SK-N-DZ (cell line): ENCODE measurements around the gene SLC6A13.
"Not testable (repeated sequence)": the region's sequence is repeated elsewhere in the genome, so short reads cannot be mapped to it uniquely, and the experiment has no call there.

Source experiments
- DNase-seq: peaks from one replicate; pipeline ENCODE4 v3.0.0-alpha.2; 2015; ENCODE audit warnings: low spot score

Gene SLC6A13

DNA sequence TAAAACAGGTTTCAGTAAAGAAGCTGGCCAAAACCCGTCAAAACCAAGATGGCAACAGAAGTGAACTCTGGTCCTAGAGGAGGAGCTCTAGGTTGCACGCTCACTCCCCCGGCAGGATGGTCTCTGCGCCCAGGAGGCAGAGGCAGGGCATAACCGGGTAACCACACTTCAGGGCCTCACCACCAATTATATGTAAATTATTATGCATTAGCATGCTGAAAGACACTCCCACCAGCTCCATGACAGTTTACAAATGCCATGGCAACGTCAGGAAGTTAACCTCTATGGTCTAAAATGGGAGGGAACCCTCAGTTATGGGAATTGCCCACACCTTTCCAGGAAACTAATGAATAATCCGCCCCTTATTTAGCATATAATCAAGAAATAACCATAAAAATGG is 28.6 kb downstream of the SLC6A13 start:
- DNase-seq, result no peak

DNA sequence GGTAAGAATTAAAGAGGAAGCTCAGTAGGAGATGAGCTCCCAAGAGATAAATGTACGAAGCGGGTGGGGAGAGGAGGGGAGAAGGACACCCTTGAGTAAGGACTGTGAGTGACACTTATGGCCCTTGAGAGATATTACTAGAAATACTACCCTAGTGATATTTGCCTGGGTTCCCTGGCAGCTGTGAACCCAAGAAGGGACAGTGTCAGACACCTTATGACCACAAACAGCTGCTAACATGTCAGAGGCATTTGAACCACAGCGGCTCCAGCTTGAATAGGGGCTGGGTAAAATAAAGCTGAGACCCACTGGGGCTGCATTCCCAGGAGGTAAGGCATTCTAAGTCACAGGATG is 29.0 kb downstream of the SLC6A13 start:
- DNase-seq, result no peak

DNA sequence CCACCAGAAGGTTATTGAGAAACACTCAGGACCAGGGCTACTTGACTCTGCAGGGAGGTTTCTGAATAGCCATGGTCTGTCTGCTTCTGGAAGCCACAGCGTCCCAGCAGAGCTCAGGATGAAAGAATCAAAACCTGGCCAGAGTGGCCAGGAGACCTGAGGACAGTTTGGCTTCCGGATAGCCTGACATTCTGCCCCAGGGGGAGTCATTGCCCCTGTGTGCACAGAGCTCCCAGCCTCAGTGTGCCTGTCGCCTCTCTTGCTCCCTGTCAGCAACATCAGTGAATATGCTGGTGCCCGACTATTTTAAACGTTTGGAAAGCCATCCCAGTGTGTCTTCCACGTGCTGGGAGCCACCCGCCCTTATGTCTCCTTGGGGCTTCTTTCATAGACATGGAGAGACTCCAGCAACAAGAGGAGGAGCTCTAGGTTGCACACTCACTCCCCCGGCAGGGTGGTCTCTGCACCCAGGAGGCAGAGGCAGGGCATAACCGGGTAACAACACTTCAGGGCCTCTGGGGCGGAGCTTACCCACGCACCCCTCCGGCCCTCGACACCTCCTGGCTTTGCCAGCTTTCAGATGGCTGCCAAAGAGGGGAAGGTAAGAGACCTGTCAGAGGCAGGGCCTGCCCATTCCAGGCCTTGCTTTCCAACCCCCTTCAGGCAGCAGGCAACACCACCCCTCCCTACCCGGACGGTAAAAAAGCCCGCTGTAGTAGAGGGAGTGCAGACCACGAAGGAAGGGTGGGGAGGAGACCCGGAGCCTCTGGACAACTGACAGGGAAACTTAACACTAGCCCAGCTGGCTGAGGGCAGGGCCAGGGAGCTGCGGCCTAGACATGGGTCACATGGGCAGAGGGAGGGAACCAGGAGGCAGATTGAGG is 29.7 kb downstream of the SLC6A13 start:
- peak; percentile 30 for DNase-seq

DNA sequence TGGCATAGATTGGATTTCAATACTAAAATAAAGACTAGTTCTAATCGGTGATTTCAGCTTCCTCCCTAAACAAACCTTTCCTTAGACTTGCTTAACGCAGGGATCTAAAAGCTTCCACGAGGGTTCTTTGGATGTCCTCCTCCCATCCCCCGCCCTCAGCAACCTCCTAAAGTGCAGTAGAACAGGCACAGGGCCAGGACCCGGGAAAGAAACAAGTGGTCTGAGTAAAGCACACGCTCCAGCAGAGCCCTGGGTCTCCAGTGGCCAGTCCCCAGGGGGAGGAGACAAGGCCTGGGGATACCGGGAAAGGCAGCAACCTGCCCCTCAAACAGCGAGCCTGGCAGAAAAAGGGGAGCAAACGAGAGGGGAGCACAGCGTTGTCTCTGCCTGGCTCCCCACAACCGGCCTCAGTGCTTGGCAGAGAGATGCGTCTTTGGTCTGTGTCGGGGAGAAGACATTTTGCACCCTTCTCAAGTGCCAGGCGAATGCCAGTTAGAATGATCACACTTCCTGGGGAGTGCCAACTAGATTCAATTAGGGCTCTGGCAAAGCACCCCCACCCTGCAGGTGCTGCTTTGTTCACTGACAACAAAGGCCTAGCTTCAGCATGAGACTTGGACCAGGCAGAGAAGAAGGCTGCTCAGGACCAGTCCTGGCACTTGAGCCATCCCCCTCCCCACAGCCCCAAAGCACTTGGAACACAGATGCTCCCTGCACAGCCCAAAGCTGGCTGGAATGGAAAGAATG is 31.5 kb downstream of the SLC6A13 start:
- no peak for DNase-seq

DNA sequence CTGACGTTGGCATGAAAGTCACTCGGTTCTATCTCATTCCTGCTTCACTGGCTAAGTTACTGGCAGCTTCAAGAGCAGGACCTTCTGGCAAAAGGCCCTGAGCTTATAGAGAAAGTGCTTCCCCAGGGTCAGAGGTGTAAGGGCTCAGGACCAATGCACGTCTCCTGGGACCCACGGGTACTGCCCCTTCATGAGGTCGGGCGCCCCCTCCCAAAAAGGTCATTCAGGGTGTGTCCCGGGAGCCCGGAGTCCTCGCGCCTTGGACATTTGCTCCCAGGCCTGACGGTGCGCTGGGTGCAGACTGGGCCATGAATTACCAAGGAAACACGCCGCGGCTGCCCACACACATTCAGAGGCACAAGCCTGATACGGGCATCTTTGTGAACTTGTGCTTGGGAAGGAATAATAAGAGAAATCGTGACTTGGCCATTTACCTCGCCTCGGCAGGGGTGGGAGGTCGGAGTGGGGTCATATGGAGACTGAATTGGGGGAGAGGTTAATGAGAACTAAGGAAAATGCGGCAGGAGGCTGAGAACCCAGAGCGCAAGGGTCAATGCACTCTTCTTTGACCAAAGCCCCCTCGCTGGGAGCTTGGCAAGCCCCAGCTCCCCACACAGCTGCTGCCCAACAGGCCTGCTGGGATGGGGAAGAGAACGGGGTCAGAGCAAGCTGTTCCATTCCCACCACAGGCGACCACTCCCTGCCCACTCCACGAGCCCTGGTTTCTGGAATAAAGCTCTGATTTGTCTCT is 33.0 kb downstream of the SLC6A13 start:
- no peak for DNase-seq

DNA sequence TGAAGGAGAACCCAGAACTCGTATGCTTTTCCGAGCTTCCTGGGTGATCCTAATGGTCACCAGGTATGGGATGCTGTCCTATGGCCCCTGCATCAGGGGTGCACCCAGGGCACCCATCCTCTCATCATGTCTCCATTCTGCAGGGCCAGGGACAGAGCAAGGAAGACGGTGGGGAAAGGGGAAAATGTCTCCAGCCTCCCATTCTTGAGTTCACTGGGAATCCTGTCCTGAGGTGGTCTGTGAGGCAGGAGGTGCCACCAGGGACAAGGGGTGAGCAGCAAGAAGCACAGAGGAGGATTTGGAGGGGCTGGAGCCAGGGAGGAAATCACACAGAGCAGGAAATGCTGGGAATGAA is 33.8 kb downstream of the SLC6A13 start:
- DNase-seq, result no peak

DNA sequence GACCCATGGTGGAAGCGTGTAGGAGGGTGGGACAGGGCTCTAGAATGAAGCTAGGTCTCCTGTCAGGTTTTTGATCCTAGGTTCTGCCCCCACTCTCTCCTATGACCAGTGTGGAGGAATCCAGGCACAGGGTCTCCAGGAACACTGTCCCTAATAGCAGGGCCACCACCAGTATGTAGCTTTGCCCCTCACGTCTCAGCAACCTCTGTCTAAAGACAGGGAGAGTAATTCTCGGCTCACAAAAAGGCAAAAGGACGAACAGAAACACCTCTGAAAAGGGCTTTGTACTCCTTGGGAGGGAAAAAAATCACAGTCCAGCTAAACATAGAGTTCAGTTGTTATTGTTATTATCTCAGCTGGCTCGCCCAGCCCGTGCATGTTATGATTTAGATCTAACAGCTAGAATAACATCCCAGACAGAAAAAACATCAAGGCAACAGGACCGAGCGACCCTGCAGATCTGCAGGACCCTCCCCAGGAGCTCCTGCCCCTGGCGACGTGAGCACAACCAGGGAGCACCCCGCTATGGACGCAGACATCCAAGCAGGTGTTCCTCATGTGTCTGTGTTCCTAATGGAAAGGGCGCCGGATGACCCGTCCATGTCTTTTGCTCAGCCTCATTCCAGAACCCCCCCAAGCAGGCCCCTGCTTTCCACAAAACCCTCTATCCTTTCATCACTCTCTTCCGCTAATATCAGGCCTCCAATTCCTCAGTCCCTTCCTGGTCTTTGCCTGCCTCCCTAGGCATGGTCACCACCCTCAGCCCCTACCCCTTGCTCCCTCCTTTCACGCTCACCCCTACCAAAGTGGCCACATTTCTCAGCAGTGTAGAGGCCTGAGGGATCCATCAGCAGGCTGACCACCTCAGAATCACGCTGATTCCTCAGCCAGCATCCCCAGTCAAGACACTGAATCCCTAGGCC is 34.5 kb downstream of the SLC6A13 start:
- no peak for DNase-seq

DNA sequence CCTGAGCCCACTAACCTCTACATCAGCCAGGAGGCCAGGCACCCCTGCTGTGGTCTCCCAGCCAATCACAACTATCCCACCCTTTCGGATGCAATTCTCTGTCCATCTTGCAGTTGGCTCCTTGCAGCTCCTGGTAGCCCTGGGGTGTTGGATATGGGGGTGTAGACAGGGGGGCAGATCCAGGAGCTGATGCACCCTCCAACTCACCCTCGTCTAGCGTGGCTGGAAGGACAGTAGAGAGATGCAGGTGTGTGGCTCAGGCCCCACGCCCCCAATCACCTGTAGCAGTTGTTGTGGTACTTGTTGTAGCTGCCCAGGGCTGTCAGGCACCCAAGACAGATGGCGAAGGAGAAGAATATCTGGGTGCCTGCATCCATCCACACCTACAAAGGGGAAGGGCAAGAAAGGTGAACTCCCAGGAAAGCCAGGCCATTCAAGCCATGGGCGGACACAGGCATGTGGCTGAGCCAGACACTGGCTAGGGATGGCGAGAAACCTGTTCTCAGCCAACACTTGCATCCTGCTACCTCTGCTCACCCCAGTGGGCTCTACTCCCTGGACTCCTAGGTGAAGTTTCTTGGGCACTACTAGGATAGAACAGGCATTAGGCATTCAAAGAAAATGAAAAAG is 35.2 kb downstream of the SLC6A13 start:
- no peak for DNase-seq

DNA sequence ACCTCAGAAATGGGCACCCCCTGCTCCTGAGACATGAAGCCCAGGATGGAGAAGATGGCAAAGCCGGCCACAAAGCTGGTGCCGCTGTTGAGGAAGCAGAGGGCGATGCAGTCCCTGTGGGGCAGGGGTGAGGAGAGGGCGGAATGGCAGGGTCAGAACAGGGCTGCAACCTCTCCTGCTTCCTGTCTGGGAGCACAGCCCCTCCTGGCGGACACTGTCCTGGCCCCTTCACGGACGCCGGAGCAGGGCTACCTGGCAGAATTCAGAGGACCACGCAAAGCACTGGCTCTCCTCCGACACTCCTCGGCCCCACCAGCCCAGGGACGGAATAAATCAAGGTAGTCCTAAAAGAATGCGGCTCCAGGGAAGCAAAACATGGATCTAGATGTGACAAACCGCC is 36.2 kb downstream of the SLC6A13 start:
- DNase-seq, result no peak

DNA sequence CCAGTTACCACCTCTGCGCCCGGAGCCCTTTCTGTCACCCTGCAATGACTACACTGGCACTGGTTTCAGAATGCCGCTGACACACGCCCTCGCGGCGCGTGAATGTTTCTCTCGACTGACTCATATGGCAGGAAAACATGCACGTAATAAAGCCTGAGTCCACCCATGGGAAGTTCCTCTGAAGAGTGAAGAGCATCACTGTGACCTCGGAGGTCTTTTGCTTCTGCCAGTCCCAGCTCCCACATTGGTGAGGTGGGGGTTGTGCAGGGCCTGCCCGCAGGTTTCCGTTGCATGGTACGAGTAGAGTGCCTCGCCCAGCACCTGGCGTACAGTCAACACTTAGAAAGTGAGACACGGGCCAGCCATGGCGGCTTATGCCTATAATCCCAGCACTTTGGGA is 37.6 kb downstream of the SLC6A13 start:
- no peak for DNase-seq

DNA sequence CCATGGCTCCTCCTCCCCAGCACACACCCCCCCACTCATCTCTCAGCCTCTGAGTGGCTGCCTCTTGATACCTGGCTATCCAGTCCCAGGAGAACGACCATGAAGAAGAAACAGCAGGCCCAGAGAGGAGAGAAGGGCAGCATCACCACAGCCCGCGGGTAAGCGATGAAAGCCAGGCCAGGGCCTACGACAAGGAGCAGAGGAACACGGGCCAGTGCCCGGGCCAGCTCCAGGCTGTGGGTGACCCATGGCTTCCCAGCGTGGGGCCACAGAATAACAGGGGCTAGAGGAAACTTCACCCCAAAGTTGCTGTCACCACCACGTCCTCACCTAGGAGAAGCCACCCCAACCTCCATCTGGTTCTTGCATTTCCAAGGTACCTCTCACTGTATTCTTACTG is 38.3 kb downstream of the SLC6A13 start:
- no peak for DNase-seq

DNA sequence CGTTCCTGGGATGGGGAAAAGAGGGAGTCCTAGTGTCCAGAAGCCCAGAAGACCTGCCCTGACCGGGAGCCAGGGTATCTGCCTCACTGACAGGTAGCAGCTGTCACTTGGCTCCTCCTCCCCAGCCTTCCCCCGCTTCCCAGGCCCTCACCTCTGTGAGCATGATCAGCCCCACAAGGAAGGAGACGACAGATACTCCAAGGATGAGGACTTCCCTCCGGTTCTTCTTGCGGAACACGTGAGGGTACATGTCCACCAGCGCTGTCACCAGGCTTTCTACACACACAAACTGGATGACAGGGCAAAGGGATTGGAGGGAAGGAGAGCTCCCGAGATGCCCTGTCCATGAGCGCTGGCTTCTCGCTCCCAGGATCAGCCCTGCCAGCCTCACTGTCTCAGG is 38.8 kb downstream of the SLC6A13 start:
- DNase-seq, result no peak

DNA sequence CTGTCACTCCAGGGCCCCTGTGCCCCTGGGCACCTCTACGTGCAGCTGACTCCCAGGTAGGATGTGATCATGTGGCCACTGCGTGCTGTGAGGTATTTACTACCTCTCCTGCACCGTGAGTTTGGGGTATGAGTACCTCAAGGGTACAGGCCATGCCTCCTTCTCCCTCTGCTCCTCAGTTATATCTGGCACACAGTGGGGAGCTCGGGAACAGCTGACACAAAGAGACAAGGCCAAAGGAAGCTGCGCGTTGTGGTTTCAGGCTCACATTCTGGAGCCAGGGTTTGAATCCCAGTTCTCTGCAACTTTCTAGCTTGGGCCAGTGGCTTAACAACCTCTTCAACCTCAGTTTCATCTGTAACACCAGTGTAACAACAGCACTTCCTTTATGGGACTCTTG is 40.9 kb downstream of the SLC6A13 start:
- DNase-seq, result no peak

DNA sequence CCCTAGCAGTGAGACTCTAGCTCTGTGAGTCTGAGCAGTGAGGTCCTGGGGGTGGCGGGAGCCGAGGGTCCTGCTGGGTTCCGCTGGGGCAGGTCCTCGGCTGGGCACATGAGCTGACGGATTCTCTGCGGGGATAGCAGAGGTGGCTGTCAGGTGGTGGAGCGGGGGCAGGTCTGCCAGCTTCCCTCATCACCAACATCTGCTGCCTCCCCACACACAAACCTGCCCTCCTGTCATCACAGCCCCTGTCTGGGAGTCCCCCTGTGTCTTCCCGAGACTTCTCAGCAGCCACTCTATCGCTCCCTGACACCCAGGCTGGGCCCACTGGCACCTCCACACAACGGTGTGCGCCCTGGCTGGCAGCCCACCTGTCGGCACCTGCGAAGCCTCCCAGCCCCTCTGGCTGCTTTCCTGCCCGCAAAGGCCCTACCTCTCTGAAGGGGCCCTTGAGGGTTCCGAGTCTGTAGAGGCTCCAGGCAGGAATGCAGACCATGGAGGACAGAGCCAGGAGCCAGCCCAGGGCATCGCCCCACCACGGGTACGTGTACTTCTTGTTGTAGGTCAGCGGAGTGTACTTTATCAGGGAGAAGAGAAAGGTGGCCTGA is 41.6 kb downstream of the SLC6A13 start:
- DNase-seq, result no peak

DNA sequence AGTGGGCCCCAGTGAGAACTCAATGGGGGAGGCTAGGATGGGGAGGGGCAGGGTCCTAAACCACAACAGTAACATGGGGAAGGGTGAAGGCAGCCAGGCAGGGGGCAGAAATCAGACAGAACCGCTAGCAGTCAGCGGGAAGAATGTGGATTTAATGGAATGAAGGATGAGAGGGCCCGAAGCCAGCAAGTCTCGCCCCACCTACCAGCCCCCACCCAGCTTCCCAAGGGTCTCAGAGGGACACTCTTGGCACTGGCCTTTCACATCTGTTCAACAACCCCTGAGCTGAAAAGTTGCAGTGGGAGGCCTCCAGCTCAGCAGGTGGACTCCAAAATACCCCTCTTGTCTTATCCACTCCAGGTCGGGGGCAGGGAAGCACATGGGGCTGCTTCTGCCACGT is 42.1 kb downstream of the SLC6A13 start:
- no peak for DNase-seq

DNA sequence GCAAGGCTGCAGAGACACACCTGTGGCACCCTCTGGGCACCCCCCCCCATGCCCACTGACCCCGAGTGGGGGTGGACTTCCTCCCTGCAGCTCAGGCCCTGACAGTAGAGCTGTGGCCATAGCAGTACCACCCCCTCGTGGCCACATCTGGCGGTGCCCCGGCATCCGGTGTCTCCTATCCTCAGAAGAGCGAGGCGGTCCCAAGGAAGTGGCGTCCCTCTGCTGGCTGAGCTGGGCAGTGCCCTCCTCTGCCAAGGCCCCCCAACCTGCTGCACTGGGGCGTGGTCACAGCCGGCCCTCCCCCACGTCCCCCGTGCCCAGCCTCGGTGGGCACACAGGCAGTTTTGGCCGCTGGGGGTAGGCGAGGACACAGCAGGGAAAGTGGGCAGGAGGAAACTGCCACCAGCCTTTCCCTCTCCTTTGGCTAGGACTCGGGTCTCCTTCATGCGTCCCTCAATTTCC is 42.7 kb downstream of the SLC6A13 start:
- DNase-seq, result peak; percentile 74

DNA sequence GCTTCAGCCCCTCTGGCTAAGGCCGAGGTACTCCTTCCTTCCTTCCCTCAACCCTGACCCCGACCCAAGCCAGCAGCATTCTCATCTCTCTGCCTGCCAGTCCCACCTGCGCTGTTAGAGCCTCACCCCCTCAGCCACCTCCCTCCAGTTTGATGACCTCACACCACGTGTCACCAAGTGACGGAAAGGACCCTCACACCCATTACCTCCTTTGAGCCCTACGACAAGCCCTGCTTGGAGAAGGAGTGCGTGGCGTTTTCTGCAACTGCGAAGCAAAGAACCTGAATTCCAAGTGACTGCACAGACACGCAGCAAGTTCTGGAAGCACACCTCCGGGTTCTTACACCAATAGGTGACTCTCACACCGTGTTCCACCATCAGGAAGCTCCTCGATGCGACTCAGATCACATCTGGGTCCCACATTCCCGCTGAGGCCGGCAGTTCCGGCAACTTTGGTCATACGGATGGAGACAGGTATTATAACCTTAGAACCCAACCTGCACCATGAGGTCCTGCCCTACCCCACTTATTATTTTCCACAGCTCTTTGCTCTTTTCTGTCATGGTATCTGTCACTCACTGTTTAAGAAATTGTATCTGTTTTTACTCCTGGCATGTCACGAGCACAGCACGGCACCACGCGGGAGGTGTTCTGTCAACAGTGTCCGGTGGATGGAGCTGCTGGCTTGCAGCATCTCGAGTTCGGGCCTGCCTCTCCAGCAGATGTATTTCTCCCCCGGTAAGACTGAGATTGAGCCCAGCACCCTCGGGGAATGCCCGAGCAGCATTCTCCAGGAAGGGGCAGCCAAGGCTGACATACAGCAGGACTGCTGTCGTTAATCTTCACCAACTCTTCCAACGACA is 43.7 kb downstream of the SLC6A13 start:
- no peak for DNase-seq

DNA sequence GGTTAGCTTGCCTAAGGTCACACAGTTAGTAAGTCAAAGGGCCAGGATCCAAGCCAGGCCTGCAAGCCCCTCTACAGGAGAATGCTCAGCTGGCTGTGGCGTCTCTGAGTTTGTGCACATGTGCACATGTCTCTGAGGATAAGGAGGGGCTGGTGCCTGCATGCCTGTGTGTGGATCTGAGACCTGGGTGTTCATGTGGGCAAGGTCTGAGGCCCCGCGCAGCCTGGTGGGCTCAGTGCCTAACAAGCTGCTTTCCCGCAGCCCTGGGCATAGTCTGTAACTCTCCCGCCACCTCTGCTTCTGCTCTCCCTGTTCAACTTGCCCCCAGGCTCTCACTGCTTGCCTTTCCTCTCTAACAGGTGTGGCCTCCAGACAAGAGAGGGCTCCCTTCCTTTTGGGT is 44.4 kb downstream of the SLC6A13 start:
- DNase-seq, result no peak

DNA sequence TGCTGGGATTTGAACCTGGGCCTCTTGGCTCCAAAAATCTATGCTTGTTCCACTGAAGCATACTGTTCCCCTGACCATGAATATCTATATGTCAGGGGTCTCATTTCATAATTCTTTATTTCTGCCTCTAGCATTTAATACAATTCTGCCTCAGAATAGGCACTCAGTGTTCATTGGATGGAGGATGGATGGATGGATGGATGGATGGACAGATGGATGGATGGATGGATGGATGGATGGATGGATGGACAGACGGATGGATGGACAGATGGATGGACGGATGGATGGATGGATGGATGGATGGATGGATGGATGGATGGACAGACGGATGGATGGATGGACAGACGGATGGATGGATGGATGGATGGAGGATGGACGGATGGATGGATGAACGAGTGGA is 45.6 kb downstream of the SLC6A13 start:
- not testable (repeated sequence) for DNase-seq
